NCI-H2029 treated with DMSO at 0.1 percent for 48 hours (cell line): Measurements from ENCODE around the gene FOXP1.
A peak's percentile ranks its signal among the peaks of the same experiment; 100 is the strongest.

ENCODE experiments used
- DNase-seq: peaks from one replicate; lab custom pipeline; 2025; lab: John Stamatoyannopoulos, UW

Gene FOXP1

GRCh38 chr3:71264840-71265239 lies 318.7 kb downstream of the FOXP1 start:
- DNase-seq: no peak

- no peak for DNase-seq
Observed at GRCh38 chr3:71262364-71263265, 320.9 kb downstream of the FOXP1 start.

- no peak for DNase-seq
Observed at GRCh38 chr3:71260782-71261181, 322.7 kb downstream of the FOXP1 start.

- no peak for DNase-seq
Observed at GRCh38 chr3:71258526-71258925, 325.0 kb downstream of the FOXP1 start.

- DNase-seq: peak; percentile 80
Observed at GRCh38 chr3:71258116-71258515, 325.4 kb downstream of the FOXP1 start.

- DNase-seq: no peak
Observed at GRCh38 chr3:71255498-71255897, 328.0 kb downstream of the FOXP1 start.

- DNase-seq: no peak
Observed at GRCh38 chr3:71254281-71255057, 329.1 kb downstream of the FOXP1 start.

GRCh38 chr3:71253169-71253568 lies 330.4 kb downstream of the FOXP1 start:
- DNase-seq: no peak

- no peak for DNase-seq
Observed at GRCh38 chr3:71252466-71252865, 331.1 kb downstream of the FOXP1 start.

- DNase-seq: no peak
Observed at GRCh38 chr3:71251156-71251775, 332.3 kb downstream of the FOXP1 start.

- DNase-seq: no peak
Observed at GRCh38 chr3:71250026-71250425, 333.5 kb downstream of the FOXP1 start.

- DNase-seq: no peak
Observed at GRCh38 chr3:71247958-71248335, 335.6 kb downstream of the FOXP1 start.

GRCh38 chr3:71247221-71247957 lies 336.1 kb downstream of the FOXP1 start:
- DNase-seq: no peak

- no peak for DNase-seq
Observed at GRCh38 chr3:71245971-71246880, 337.3 kb downstream of the FOXP1 start.

GRCh38 chr3:71244826-71245488 lies 338.6 kb downstream of the FOXP1 start:
- no peak for DNase-seq

- no peak for DNase-seq
Observed at GRCh38 chr3:71244153-71244825, 339.2 kb downstream of the FOXP1 start.

GRCh38 chr3:71243229-71243628 lies 340.3 kb downstream of the FOXP1 start:
- no peak for DNase-seq

- DNase-seq: no peak
Observed at GRCh38 chr3:71241981-71242560, 341.5 kb downstream of the FOXP1 start.

- no peak for DNase-seq
Observed at GRCh38 chr3:71241246-71241901, 342.2 kb downstream of the FOXP1 start.
